ENCODE results near the gene SMG6.

DNA sequence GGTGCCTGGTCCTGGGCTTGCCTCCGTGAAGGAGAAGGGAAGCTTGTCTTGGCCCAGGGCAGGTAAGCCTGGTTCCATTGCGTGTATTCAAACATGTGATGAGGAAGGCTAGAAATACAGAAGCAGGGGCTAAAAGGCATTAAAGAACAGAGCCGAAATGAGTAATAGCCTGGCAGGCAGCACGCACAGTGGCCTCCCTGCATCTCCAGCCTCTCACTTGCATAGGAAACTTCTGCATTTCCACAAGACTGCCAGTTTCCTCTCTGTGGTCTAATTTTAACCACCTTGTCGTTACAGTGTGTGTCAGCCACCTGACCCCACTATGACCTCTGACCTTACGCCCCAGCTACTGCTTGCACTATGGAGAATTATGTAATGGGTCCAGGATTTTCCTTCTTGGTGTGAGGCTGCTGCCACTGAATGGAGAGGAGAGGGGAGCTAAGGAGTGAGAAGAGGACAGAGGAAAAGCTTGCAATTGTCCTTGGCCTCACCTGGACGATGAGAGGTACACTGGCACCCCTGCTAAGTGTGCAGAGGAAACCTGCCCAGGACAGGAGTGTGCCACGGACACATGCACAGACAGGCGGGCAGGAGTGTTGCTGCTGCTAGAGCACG, 215.9 kb downstream of the SMG6 start:
- TF ChIP-seq, protein P1, sequence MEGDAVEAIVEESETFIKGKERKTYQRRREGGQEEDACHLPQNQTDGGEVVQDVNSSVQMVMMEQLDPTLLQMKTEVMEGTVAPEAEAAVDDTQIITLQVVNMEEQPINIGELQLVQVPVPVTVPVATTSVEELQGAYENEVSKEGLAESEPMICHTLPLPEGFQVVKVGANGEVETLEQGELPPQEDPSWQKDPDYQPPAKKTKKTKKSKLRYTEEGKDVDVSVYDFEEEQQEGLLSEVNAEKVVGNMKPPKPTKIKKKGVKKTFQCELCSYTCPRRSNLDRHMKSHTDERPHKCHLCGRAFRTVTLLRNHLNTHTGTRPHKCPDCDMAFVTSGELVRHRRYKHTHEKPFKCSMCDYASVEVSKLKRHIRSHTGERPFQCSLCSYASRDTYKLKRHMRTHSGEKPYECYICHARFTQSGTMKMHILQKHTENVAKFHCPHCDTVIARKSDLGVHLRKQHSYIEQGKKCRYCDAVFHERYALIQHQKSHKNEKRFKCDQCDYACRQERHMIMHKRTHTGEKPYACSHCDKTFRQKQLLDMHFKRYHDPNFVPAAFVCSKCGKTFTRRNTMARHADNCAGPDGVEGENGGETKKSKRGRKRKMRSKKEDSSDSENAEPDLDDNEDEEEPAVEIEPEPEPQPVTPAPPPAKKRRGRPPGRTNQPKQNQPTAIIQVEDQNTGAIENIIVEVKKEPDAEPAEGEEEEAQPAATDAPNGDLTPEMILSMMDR (IDR thresholded peaks at IDR 0.05) = no peak
- TF ChIP-seq POLR2A (IDR thresholded peaks at IDR 0.05) = no peak

Measured in upper lobe of left lung (tissue), 4 donors.